GM12874 (cell line): ENCODE data around the gene GUSB.

Experiments
- CTCF ChIP-seq: IDR thresholded peaks from 2 replicates; pipeline ENCODE4 v1.5.1; 2011; ENCODE audit warnings: low read depth, mild to moderate bottlenecking, control low read depth, low read length, moderate library complexity; ENCODE audit not compliant: insufficient read depth

GUSB gene

GRCh38 chr7:65967361-65968155, 14.5 kb downstream of the GUSB start:
- TF ChIP-seq CTCF = no peak

- no peak for TF ChIP-seq CTCF
Observed at GRCh38 chr7:65966146-65966545, 15.9 kb downstream of the GUSB start.

- no peak for TF ChIP-seq CTCF
Observed at GRCh38 chr7:65962033-65962432, 20.0 kb downstream of the GUSB start.

GRCh38 chr7:65960351-65961074, 21.5 kb downstream of the GUSB start:
- TF ChIP-seq CTCF = no peak

GRCh38 chr7:65955718-65956117, 26.3 kb downstream of the GUSB start:
- no peak for TF ChIP-seq CTCF

- TF ChIP-seq CTCF = no peak
Observed at GRCh38 chr7:65953890-65954450, 28.0 kb downstream of the GUSB start.

- TF ChIP-seq CTCF = no peak
Observed at GRCh38 chr7:65953001-65953720, 28.9 kb downstream of the GUSB start.
